NCI-H345 treated with DMSO at 0.1 percent for 48 hours (cell line): Measurements from ENCODE around the gene C16orf78.
"Not testable (repeated sequence)": the region's sequence is repeated elsewhere in the genome, so short reads cannot be mapped to it uniquely, and the experiment has no call there.

Experiments used
- DNase-seq: peaks from one replicate; lab custom pipeline; 2025; ENCODE audit not compliant: unreplicated experiment; lab: John Stamatoyannopoulos, UW

The C16orf78 gene

GRCh38 chr16:49349446-49350168 lies 24.0 kb upstream of the C16orf78 start:
- no peak for DNase-seq

- DNase-seq: no peak
Measured at GRCh38 chr16:49350265-49351095, 23.1 kb upstream of the C16orf78 start.

- no peak for DNase-seq
Measured at GRCh38 chr16:49351096-49351487, 22.5 kb upstream of the C16orf78 start.

DNA sequence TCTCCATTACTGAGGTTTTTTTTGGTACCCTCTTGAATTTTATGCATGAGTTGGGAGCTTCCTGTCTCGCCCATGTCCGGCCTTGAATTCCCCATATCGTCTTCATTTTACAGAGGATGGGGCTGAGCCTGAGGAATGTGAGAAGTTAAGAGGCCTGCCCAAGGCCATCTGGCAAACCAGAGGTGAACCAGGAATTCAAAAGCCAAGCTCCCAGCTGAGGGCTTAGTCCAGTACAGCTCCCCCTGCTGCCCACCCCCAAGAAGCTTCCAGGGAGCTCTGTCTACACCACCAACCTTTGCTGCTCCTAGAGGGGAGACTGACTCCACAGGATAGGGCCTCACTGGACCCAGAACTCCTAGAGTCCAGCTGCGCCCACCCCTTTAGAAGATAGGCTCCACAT lies 20.7 kb upstream of the C16orf78 start:
- no peak for DNase-seq

DNA sequence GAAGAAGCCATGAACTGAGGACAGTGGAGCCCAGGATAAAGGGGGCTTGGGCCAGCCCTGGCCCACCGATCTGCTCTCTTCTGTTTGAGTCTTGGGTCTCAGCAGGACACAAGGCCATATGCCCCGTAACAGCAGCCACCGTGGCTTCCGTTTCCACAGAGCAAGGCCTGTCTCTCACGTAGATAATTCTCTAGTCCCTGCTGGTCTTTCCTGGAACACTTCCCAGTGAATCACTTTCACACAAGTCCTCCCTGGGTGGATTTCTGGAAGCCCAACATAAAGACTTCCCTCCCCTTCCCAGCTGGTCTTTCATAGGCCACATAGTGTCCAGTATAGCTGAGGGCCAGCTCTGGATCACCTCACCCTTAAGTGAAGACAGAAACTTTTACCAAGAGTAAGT lies 19.9 kb upstream of the C16orf78 start:
- DNase-seq: no peak

- no peak for DNase-seq
Measured at GRCh38 chr16:49354101-49354500, 19.5 kb upstream of the C16orf78 start.

DNA sequence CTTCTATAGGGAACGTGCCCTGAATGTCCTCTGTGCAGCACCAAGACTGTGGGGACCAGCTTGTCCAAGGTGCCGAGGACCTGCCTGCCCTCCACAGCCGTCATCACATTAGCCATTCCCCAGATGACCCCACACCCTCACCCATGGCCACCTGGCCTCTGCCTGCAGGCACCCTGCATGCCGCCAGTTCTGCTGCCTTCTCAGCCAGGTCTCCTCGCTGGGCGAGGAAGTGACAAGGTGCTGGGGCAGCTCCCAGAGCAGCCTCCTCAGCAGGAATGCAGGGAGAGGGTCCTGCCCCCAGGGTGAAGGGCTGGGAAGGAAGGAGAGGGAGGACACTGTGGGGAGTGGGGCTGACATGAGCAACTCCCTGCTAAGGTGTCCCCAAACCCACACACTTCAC lies 18.6 kb upstream of the C16orf78 start:
- DNase-seq: no peak

- DNase-seq: no peak
Measured at GRCh38 chr16:49355933-49356665, 17.5 kb upstream of the C16orf78 start.

GRCh38 chr16:49356728-49357488 lies 16.7 kb upstream of the C16orf78 start:
- DNase-seq: no peak

DNA sequence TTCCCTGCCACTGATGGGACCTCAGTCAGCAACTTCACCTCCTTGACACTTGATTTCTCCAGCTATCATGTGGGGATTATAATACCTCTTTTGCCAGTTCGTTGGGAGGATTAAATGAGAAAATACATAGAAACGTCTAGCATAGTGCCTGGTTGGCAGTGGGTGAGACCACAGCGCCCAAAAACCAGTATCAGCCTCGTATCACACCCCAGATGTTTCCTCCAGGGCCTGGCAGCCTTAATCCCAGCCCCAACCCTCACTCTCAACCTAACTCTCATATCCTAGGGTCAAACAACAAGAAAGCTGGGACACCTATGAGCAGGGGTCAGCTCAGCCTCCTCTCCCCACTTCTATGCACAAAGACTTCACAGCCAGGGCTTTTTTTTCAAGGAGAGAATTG lies 14.0 kb upstream of the C16orf78 start:
- DNase-seq: no peak

DNA sequence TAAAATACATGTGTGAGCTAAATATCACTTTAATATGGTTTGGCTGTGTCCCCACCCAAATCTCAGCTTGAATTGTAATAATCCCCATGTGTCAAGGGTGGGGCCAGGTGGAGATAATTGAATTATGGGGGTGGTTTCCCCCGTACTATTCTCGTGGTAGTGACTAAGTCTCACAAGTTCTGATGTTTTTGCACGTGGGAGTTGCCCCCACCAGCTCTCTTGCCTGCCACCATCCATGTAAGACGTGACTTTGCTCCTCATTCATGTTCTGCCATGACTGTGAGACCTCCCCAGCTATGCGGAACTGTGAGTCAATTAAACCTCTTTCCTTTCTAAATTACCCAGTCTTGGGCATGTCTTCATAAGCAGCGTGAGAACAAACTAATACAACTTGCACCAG lies 11.9 kb upstream of the C16orf78 start:
- DNase-seq: not testable (repeated sequence)

DNA sequence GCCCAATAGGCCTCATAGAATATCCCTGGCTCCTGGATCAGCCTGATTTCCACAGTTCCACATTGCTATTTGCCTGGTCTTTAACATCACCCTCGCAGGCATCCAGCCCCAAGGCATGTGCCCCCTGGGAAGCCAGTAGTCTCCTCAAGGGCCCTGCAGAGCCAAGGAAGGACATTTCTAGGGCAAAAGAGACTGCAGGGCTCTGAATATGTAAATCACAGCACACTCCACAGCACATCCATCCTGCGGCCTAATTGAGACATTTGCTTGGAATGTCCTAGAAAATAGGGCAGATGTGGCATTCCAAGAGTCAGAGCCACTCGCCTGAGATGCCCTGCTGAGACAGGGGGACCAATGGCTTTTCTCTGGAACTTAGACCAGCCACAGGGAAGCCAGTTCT lies 11.4 kb upstream of the C16orf78 start:
- no peak for DNase-seq

GRCh38 chr16:49365711-49366509 lies 7.7 kb upstream of the C16orf78 start:
- no peak for DNase-seq

DNA sequence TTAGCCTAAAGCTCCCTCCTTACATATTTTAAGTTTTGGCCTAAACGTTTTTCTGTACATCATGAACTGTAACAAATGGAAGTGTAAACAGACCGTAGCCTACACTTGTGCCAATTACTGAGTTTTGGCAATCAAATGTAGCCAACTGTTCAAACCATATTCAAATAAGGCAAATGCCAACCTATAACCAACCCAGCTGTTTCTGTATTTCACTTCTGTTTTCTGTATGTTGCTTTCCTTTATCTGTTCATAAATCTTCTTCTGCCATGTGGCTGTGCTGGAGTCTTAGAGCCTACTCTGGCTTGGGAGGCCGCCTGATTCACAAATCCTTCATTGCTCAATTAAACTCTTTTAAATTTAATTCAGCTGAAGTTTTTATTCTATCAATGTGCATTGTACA lies 6.9 kb upstream of the C16orf78 start:
- DNase-seq: no peak

GRCh38 chr16:49369651-49370611 lies 3.7 kb upstream of the C16orf78 start:
- no peak for DNase-seq

DNA sequence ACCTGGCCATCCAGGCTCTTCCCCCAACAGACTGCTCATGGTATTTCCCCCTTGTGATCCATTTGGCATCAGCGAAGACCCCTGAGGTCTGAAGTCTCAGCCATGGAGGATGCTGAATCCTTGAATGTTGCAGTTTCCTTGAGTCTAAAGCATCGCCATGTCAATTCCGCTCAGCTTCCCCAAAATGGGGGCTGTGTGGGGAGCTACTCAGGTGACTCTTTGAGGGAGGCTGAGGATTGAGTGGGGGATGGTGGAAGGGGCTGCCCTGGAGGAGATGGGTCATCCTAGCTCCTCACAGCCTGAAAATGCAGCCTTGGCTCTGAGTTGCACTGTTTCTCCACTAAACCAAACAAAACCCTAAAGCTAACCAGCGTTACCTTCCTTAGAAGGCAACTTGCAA lies 2.6 kb downstream of the C16orf78 start:
- DNase-seq: no peak

DNA sequence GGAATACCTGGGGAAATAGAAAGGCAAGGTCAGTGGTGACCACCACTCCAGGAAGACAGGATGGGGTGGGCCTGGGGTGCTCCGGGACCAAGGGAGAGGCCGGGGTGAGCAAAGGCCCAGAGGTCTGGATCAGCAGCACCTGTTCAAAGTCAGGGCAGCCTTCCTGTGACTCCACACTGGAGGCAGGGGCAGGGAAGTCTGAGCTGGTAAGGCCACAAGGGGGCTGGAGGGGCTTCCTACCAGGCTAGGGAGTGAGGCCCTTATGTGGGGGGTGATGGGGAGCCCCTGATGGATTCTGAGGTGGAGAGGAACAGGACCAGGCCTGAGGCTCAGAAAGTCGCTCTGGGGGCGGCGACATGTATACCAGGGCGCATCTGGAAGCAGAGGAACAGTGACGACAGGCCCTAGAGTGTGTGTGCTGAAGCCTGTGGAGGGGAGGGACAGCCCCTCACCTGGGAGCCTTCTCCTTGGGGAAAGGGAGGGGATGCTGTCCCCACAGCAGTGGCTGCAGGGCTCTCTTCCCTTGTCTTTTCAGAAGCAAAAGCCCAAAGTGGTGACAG lies 3.7 kb downstream of the C16orf78 start:
- no peak for DNase-seq

DNA sequence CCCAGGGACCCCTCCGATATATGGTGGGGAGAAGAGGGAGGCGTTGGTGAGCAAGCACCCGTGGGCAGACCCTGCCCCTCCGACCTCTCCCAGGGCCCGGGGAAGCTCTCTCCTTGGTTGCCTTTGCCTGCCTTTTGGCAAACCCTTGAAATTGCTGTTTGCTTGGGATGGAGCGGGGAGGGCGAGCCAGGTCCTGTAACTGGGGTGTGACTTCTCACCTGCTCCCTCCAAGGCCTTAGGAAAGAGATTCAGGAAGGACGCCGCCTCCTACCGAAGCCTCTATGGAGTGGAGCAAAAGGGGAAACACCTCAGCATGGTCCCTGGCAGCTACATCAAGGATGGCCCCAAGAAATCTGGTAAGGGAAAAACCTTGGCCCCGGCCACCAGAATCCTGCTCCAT lies 4.6 kb downstream of the C16orf78 start:
- DNase-seq: no peak

GRCh38 chr16:49378816-49379215 lies 5.2 kb downstream of the C16orf78 start:
- no peak for DNase-seq
